ENCODE results near the gene ABLIM1.

- no peak for TF ChIP-seq CTCF (IDR thresholded peaks at IDR 0.05)
- no peak for TF ChIP-seq EP300 (IDR thresholded peaks at IDR 0.05)
These were observed 150.6 kb downstream of the ABLIM1 start for GRCh38 chr10:114507449-114507848.

All from suprapubic skin (tissue), 3 donors.